Esophagus muscularis mucosa (tissue), 4 donors: ENCODE data around the gene MYO10. TPM values are rescaled to one million over a fixed set of nuclear protein-coding genes. Genes with fewer than 3 reads are reported as not detected.

Source experiments
- DNase-seq: peaks from one replicate; pipeline ENCODE4 v3.0.0-alpha.2; 2017; ENCODE audit errors: extremely low spot score
- H3K27ac ChIP-seq, 4 donors: fragments of 200-600 bp; sonication (generic); replicated peaks in 1 of 4; 1 replicate in 3 of 4; 2 replicates in 1 of 4; pipeline ENCODE4 v1.5.1; 2016 to 2019; ENCODE audit warnings: mild to moderate bottlenecking in 1 of 4
- H3K27me3 ChIP-seq, 4 donors: fragments of 200-600 bp; sonication (generic); one replicate each; pipeline versions ENCODE4 v1.5.1 to v1.6.0; 2016 to 2019
- H3K36me3 ChIP-seq, 4 donors: fragments of 200-600 bp; sonication (generic); one replicate each; pipeline ENCODE4 v1.5.1; 2016 to 2019
- H3K4me1 ChIP-seq, 4 donors: fragments of 200-600 bp; sonication (generic); one replicate each; pipeline ENCODE4 v1.5.1; 2016 to 2019
- H3K4me3 ChIP-seq, 4 donors: fragments of 200-600 bp; sonication (generic); 1 replicate in 2 of 4; 2 replicates in 2 of 4; pipeline ENCODE4 v1.5.1; 2016 to 2019; ENCODE audit warnings: mild to moderate bottlenecking in 4 of 4, moderate library complexity in 1 of 4
- H3K9me3 ChIP-seq, 4 donors: fragments of 200-600 bp; sonication (generic); 1 replicate in 3 of 4; 2 replicates in 1 of 4; pipeline ENCODE4 v1.5.1; 2016 to 2019
- CTCF ChIP-seq, 3 experiments: fragments of 200-600 bp in 2 of 3; fragments of 450-650 bp in 1 of 3; sonication (generic) in 2 of 3; IDR thresholded peaks; one replicate each; pipeline ENCODE4 v1.5.1; 2017 to 2019; ENCODE audit warnings: antibody characterized with exemption in 3 of 3, mild to moderate bottlenecking in 2 of 3, moderate library complexity in 1 of 3
- EP300 ChIP-seq: sonication (generic); formaldehyde crosslinking; IDR thresholded peaks from one replicate; pipeline ENCODE4 v1.6.1; 2017; ENCODE audit warnings: antibody characterized with exemption
- POLR2A ChIP-seq: fragments of 450-650 bp; IDR thresholded peaks from one replicate; pipeline ENCODE4 v1.6.1; 2017; ENCODE audit warnings: antibody characterized with exemption, moderate library complexity, mild to moderate bottlenecking, low read depth
- POLR2AphosphoS5 ChIP-seq, 2 donors: sonication (generic); formaldehyde crosslinking; IDR thresholded peaks; one replicate each; pipeline ENCODE4 v1.6.1; 2017; ENCODE audit warnings: antibody characterized with exemption in 2 of 2
- WGBS: methylation state at CpG from one replicate; pipeline ENCODE4 v1.1.5; 2018; 5-methylcytosine and 5-hydroxymethylcytosine counted together
- intact Hi-C: fragments of 100-400 bp; cut with DNase I; formaldehyde crosslinking; loops from one replicate; pipeline ENCODE4 v1.15.1; 2023
- total RNA-seq, 4 donors: library from RNA; depleted of rRNA; stranded (reverse); fragments of >200 nt; gene quantifications; one replicate each; pipeline versions ENCODE4 v1.1.0 to v1.2.1, GENCODE V29; 2016

Gene MYO10
- total RNA-seq, 4 donors from 2014 or later: 7.1 to 9.3 (median 7.8) TPM

GRCh38 chr5:16957304-16958196 lies 21.5 kb upstream of the MYO10 start:
- no peaks in the 10 kb centered on the region for H3K9me3 ChIP-seq
- WGBS: 92% methylated on average over 13 of the region's 13 CpGs
- H3K4me3 ChIP-seq: no peak overlapping the region
- no peak overlapping the region for H3K27ac ChIP-seq
- no peak for DNase-seq
- no peaks in the 10 kb centered on the region for H3K36me3 ChIP-seq
- H3K27me3 ChIP-seq: no peaks in the 10 kb centered on the region
- TF ChIP-seq EP300 (no peak), CTCF (IDR thresholded peaks at IDR 0.05) (no peak), POLR2AphosphoS5 (IDR thresholded peaks at IDR 0.05) (no peak), POLR2A (no peak)
- H3K4me1 ChIP-seq: no peaks in the 10 kb centered on the region
- intact Hi-C loops: no loop called here

GRCh38 chr5:16953729-16954128 lies 17.6 kb upstream of the MYO10 start:
- no peak overlapping the region for H3K4me3 ChIP-seq
- H3K27me3 ChIP-seq: no peaks in the 10 kb centered on the region
- WGBS: 89% methylated on average over 9 of the region's 9 CpGs
- TF ChIP-seq EP300: no peak
- no peak for TF ChIP-seq POLR2A
- no peak for TF ChIP-seq CTCF (IDR thresholded peaks at IDR 0.05)
- no peak for TF ChIP-seq POLR2AphosphoS5 (IDR thresholded peaks at IDR 0.05)
- no peaks in the 10 kb centered on the region for H3K4me1 ChIP-seq
- no peaks in the 10 kb centered on the region for H3K36me3 ChIP-seq
- no peak for DNase-seq
- H3K27ac ChIP-seq: no peak overlapping the region
- intact Hi-C loops: no loop called here
- H3K9me3 ChIP-seq: no peaks in the 10 kb centered on the region

- Histone ChIP-seq H3K27ac (no peak overlapping the region), H3K4me3 (no peak overlapping the region), H3K4me1 (no peaks in the 10 kb centered on the region), H3K9me3 (no peaks in the 10 kb centered on the region), H3K27me3 (no peaks in the 10 kb centered on the region), H3K36me3 (no peaks in the 10 kb centered on the region)
- DNase-seq: no peak
- no peak for TF ChIP-seq CTCF (IDR thresholded peaks at IDR 0.05)
- TF ChIP-seq POLR2AphosphoS5 (IDR thresholded peaks at IDR 0.05): no peak
- TF ChIP-seq EP300: no peak
- no peak for TF ChIP-seq POLR2A
- intact Hi-C loops: no loop called here
- 88% methylated on average over 6 of the region's 6 CpGs for WGBS
Measured at GRCh38 chr5:16952968-16953671, 17.0 kb upstream of the MYO10 start.

- 73% methylated on average over 1 of the region's 1 CpG for WGBS
- Histone ChIP-seq H3K9me3 (peaks cover 0 to 10% (median 0%) of the 10 kb centered on the region in 4 donors), H3K4me1 (no peaks in the 10 kb centered on the region), H3K4me3 (no peak overlapping the region), H3K36me3 (no peaks in the 10 kb centered on the region), H3K27me3 (no peaks in the 10 kb centered on the region), H3K27ac (no peak overlapping the region)
- intact Hi-C loops: no loop called here
- no peak for DNase-seq
- TF ChIP-seq EP300 (no peak), POLR2AphosphoS5 (IDR thresholded peaks at IDR 0.05) (no peak), POLR2A (no peak), CTCF (IDR thresholded peaks at IDR 0.05) (no peak)
Measured at GRCh38 chr5:16946725-16947124, 10.6 kb upstream of the MYO10 start.
